ENCODE results near the gene PHF21A. TPM values are rescaled to one million over a fixed set of nuclear protein-coding genes. Genes with fewer than 3 reads are reported as not detected.
"Not testable (repeated sequence)": the region's sequence is repeated elsewhere in the genome, so short reads cannot be mapped to it uniquely, and the experiment has no call there.

PHF21A gene
- total RNA-seq, 1 experiment from 2014 or later: 8.2 TPM

GRCh38 chr11:46118702-46119351 is 2.4 kb downstream of the PHF21A start:
- BruUV-seq (replicated peaks): no TSS peak

GRCh38 chr11:46117842-46118241 is 3.4 kb downstream of the PHF21A start:
- no peaks in the 10 kb centered on the region for H3K9me2 ChIP-seq (replicated peaks; ENCODE audit: low read length)
- TF ChIP-seq EZH2phosphoT487 (IDR thresholded peaks at IDR 0.05; ENCODE audit: borderline replicate concordance, low read length) (no peak), CTCF (conservative IDR thresholded peaks at IDR 0.05; ENCODE audit: low read depth, low read length) (peak; percentile 55; the same call in 1 of the 2 replicates)
- H3K9me3 ChIP-seq (ENCODE audit: low read length): no peaks in the 10 kb centered on the region
- H3F3A ChIP-seq (ENCODE audit: low read length, unreplicated experiment): no peaks in the 10 kb centered on the region
- no peaks in the 10 kb centered on the region for H3K27me3 ChIP-seq (ENCODE audit: low read length)
- ATAC-seq (no peak), DNase-seq (no peak)
- H3K4me1 ChIP-seq (ENCODE audit: insufficient read depth, low read length): 0 out of 2 replicates have a peak, but pooled peaks cover 3% of the 10 kb centered on the region
- intact Hi-C loops (cut with micrococcal nuclease): loop anchor here (5.0 kb wide), 1 partner anchor 151 kb away; no protein-coding TSS in a partner anchor
- ChIA-PET CTCF (no interaction called here), POLR2A (ENCODE audit: unreplicated experiment) (no interaction called here)
- no peaks in the 10 kb centered on the region; the same call in 1 of the 2 replicates for H3K36me3 ChIP-seq (ENCODE audit: low read depth, low read length)
- peaks cover 35% of the 10 kb centered on the region for H3K79me2 ChIP-seq (ENCODE audit: low read length)
- H3K27ac ChIP-seq (ENCODE audit: low read length): no peak overlapping the region
- H3K4me2 ChIP-seq (ENCODE audit: low read length): peak overlapping the region; percentile 79
- no peak overlapping the region for H3K9ac ChIP-seq (ENCODE audit: low read length)
- BruUV-seq (replicated peaks): no TSS peak
- no peaks in the 10 kb centered on the region for H4K20me1 ChIP-seq (ENCODE audit: low read length)
- peak overlapping the region; percentile 78; the same call in 1 of the 2 replicates for H3K4me3 ChIP-seq (ENCODE audit: low read length)
- H2AFZ ChIP-seq (ENCODE audit: low read length): no peak overlapping the region

More at GRCh38 chr11:46118702-46119351, 2.4 kb downstream of the PHF21A start:
- intact Hi-C loops (cut with micrococcal nuclease): loop anchor here (5.0 kb wide), 1 partner anchor 152 kb away; no protein-coding TSS in a partner anchor
- H3K9me3 ChIP-seq (ENCODE audit: low read length): no peaks in the 10 kb centered on the region
- H2AFZ ChIP-seq (ENCODE audit: low read length): peak overlapping the region; percentile 80
- no peak overlapping the region for H3K27ac ChIP-seq (ENCODE audit: low read length)
- no peak for DNase-seq
- H4K20me1 ChIP-seq (ENCODE audit: low read length): no peaks in the 10 kb centered on the region
- no peaks in the 10 kb centered on the region for H3K27me3 ChIP-seq (ENCODE audit: low read length)
- no peak for TF ChIP-seq EZH2 (IDR thresholded peaks at IDR 0.05; ENCODE audit: low read length, unreplicated experiment)
- H3K4me3 ChIP-seq (ENCODE audit: low read length): peak overlapping the region; percentile 78
- H3K9me2 ChIP-seq (replicated peaks; ENCODE audit: low read length): no peaks in the 10 kb centered on the region
- ChIA-PET CTCF (no interaction called here), POLR2A (ENCODE audit: unreplicated experiment) (interaction anchor here (0.6 kb wide), 1 partner anchor 75 kb away, joined by 3 read pairs; no protein-coding TSS in a partner anchor)
- H3K36me3 ChIP-seq (ENCODE audit: low read depth, low read length): no peaks in the 10 kb centered on the region; the same call in 1 of the 2 replicates
- peak overlapping the region; percentile 33 for H3K9ac ChIP-seq (ENCODE audit: low read length)
- peak overlapping the region; percentile 79 for H3K4me2 ChIP-seq (ENCODE audit: low read length)
- H3K4me1 ChIP-seq (ENCODE audit: insufficient read depth, low read length): peaks cover 9% of the 10 kb centered on the region
- H3F3A ChIP-seq (ENCODE audit: low read length, unreplicated experiment): no peaks in the 10 kb centered on the region
- no peak for ATAC-seq
- H3K79me2 ChIP-seq (ENCODE audit: low read length): peaks cover 35% of the 10 kb centered on the region

- H4K20me1 ChIP-seq (ENCODE audit: low read length); H3K4me2 ChIP-seq (ENCODE audit: low read length); H3K4me1 ChIP-seq (ENCODE audit: insufficient read depth, low read length); BruUV-seq (replicated peaks); DNase-seq; H3K27ac ChIP-seq (ENCODE audit: low read length); H3K4me3 ChIP-seq (ENCODE audit: low read length); CTCF ChIA-PET; H3K9ac ChIP-seq (ENCODE audit: low read length); POLR2A ChIA-PET (ENCODE audit: unreplicated experiment); H3K9me2 ChIP-seq (replicated peaks; ENCODE audit: low read length); ATAC-seq; H3K9me3 ChIP-seq (ENCODE audit: low read length); H3F3A ChIP-seq (ENCODE audit: low read length, unreplicated experiment); H3K36me3 ChIP-seq (ENCODE audit: low read depth, low read length); H2AFZ ChIP-seq (ENCODE audit: low read length); H3K27me3 ChIP-seq (ENCODE audit: low read length): not testable (repeated sequence)
- peaks cover 37% of the 10 kb centered on the region for H3K79me2 ChIP-seq (ENCODE audit: low read length)
- intact Hi-C loops (cut with micrococcal nuclease): loop anchor here (5.0 kb wide), 1 partner anchor 149 kb away; no protein-coding TSS in a partner anchor
Observed at GRCh38 chr11:46116712-46117037, 4.6 kb downstream of the PHF21A start.
